B cell (primary cell): ENCODE measurements around the gene CERS6.

Experiments
- EZH2 ChIP-seq: IDR thresholded peaks from 2 replicates; pipeline ENCODE4 v1.6.1; 2012; ENCODE audit warnings: borderline replicate concordance, low read depth, mild to moderate bottlenecking, moderate library complexity, low read length; ENCODE audit not compliant: insufficient read depth, poor library complexity, severe bottlenecking
- TF ChIP-seq, protein P1 (sequence below): fragments of 200-600 bp; IDR thresholded peaks from one replicate; pipeline ENCODE4 v1.8.0; 2022; ENCODE audit warnings: antibody characterized with exemption, mild to moderate bottlenecking

DNA sequence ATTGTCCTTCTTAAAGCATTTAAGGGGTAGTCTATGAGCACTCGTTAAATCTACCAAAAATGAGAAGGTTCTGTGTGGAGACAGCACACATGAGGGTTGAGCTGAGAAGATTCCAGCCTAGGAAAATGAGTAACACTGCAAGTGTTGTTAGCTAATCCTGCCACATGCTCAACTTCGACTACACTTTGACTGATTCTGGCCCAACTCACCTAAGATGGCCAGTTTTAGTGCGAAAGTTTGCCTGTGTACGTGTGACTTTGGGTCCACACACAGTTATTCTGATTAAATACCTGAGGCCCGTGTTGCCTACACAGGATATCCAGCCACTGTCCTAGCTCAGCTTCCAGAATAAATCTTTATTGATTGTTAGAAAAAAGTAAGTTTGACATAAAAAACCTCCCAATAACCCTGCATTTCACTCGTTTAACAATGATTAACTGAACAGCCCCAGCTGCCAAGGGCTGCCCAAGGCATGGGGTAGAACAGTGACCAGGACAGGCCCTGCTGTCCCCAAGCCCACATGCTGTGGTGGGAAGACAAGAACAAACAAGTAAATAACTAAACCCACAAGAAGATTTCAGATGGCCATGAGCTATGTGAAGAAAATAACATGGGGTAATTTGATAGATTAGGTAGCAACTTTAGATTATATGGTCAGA is 14.7 kb upstream of the CERS6 start:
- TF ChIP-seq, protein P1, sequence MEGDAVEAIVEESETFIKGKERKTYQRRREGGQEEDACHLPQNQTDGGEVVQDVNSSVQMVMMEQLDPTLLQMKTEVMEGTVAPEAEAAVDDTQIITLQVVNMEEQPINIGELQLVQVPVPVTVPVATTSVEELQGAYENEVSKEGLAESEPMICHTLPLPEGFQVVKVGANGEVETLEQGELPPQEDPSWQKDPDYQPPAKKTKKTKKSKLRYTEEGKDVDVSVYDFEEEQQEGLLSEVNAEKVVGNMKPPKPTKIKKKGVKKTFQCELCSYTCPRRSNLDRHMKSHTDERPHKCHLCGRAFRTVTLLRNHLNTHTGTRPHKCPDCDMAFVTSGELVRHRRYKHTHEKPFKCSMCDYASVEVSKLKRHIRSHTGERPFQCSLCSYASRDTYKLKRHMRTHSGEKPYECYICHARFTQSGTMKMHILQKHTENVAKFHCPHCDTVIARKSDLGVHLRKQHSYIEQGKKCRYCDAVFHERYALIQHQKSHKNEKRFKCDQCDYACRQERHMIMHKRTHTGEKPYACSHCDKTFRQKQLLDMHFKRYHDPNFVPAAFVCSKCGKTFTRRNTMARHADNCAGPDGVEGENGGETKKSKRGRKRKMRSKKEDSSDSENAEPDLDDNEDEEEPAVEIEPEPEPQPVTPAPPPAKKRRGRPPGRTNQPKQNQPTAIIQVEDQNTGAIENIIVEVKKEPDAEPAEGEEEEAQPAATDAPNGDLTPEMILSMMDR = no peak
- no peak for TF ChIP-seq EZH2
